Effector memory CD4-positive, alpha-beta T cell (primary cell): ENCODE measurements around the gene SSX2.
"Not testable (repeated sequence)": the region's sequence is repeated elsewhere in the genome, so short reads cannot be mapped to it uniquely, and the experiment has no call there.

Experiments
- DNase-seq, 3 donors: peaks; one replicate each; pipeline ENCODE4 v3.0.0-alpha.2; 2020
- H3K27ac ChIP-seq: 2 replicates; pipeline ENCODE4 v1.7.0; 2013; ENCODE audit warnings: mild to moderate bottlenecking, low read length, moderate library complexity; ENCODE audit not compliant: insufficient read depth, poor library complexity, severe bottlenecking
- H3K27me3 ChIP-seq: replicated peaks from 2 replicates; pipeline ENCODE4 v1.7.0; 2013; ENCODE audit warnings: mild to moderate bottlenecking, low read length; ENCODE audit not compliant: insufficient read depth, control insufficient read depth, poor library complexity, severe bottlenecking
- H3K36me3 ChIP-seq: 2 replicates; pipeline ENCODE4 v1.7.0; 2013; ENCODE audit warnings: mild to moderate bottlenecking, low read length, moderate library complexity; ENCODE audit not compliant: control insufficient read depth, insufficient read depth
- H3K4me1 ChIP-seq: 2 replicates; pipeline ENCODE4 v1.7.0; 2013; ENCODE audit warnings: low read length, mild to moderate bottlenecking; ENCODE audit not compliant: control insufficient read depth, insufficient read depth, poor library complexity, severe bottlenecking
- H3K4me3 ChIP-seq: 2 replicates; pipeline ENCODE4 v1.7.0; 2013; ENCODE audit warnings: low read length, low read depth, mild to moderate bottlenecking; ENCODE audit not compliant: insufficient read depth, poor library complexity, severe bottlenecking
- H3K9me3 ChIP-seq: 2 replicates; pipeline ENCODE4 v1.7.0; 2013; ENCODE audit warnings: mild to moderate bottlenecking, low read length, moderate library complexity; ENCODE audit not compliant: control insufficient read depth
- total RNA-seq, 3 donors: gene quantifications; one replicate each; lab custom pipeline; 2026; lab: John Stamatoyannopoulos, UW

SSX2 gene, protein sequence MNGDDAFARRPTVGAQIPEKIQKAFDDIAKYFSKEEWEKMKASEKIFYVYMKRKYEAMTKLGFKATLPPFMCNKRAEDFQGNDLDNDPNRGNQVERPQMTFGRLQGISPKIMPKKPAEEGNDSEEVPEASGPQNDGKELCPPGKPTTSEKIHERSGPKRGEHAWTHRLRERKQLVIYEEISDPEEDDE
- 0 reads per million in 3 donors for total RNA-seq

DNA sequence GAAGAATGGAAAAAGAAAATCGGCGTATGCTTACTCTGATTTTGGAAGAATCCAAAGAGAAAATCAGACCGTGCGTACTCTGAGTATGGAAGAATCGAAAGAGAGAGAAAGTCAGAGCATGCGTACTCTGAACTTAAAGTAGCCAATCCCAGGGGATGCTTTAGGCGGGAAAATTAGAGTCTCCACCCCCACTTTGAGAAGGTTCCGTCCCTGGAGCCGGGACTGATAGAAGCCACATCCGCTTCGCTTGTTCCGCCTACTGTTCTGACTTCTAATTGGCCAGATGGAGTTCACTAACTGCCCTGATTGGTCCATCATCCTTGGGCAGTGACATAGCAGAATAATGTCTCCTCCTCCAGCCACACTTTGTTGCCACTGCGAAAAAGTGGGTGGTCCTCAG lies at the start of gene SSX2:
Gene SSX2 (minus strand): TSS at position 101 of the 400 bp plus-strand sequence. CDS start 1,429 bp downstream, outside the sequence.
- H3K27ac ChIP-seq, H3K27me3 ChIP-seq, H3K9me3 ChIP-seq, DNase-seq, H3K36me3 ChIP-seq, H3K4me3 ChIP-seq, H3K4me1 ChIP-seq: not testable (repeated sequence)

DNA sequence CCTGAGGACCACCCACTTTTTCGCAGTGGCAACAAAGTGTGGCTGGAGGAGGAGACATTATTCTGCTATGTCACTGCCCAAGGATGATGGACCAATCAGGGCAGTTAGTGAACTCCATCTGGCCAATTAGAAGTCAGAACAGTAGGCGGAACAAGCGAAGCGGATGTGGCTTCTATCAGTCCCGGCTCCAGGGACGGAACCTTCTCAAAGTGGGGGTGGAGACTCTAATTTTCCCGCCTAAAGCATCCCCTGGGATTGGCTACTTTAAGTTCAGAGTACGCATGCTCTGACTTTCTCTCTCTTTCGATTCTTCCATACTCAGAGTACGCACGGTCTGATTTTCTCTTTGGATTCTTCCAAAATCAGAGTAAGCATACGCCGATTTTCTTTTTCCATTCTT lies 44.0 kb upstream of the SSX2 start, which contains the start of gene SSX2B:
Gene SSX2B (plus strand): TSS at position 301 of the 400 bp plus-strand sequence. CDS start 1,429 bp downstream, outside the sequence.
- not testable (repeated sequence) for H3K27ac ChIP-seq, H3K36me3 ChIP-seq, H3K27me3 ChIP-seq, DNase-seq, H3K4me1 ChIP-seq, H3K4me3 ChIP-seq, H3K9me3 ChIP-seq

DNA sequence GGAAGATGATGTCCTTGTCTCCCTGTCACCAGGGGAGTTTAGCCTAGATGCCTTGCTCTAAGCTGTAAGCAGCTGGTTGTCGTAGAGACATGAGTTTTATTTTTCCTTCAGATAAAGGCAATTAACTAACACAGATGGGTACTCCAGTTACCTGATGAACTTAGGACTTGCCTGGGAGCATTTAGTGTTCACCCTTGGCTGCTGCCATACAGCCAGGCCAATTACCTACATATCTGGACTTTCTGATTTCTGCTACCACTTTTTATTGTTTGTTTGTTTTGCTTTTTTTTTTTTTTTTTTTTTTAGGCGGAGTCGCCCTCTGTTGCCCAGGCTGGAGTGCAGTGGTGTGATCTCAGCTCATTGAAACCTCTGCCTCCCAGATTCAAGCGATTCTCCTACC lies 14.9 kb downstream of the SSX2 start:
- H3K4me1 ChIP-seq, H3K4me3 ChIP-seq, H3K27ac ChIP-seq: not testable (repeated sequence)

GRCh38 chrX:52662218-52662617 lies 44.8 kb downstream of the SSX2 start:
- not testable (repeated sequence) for H3K36me3 ChIP-seq, H3K4me3 ChIP-seq, H3K27me3 ChIP-seq, H3K9me3 ChIP-seq, H3K27ac ChIP-seq, H3K4me1 ChIP-seq, DNase-seq

More for the DNA sequence above, 14.9 kb downstream of the SSX2 start:
- H3K27me3 ChIP-seq, H3K9me3 ChIP-seq, DNase-seq, H3K36me3 ChIP-seq: not testable (repeated sequence)

DNA sequence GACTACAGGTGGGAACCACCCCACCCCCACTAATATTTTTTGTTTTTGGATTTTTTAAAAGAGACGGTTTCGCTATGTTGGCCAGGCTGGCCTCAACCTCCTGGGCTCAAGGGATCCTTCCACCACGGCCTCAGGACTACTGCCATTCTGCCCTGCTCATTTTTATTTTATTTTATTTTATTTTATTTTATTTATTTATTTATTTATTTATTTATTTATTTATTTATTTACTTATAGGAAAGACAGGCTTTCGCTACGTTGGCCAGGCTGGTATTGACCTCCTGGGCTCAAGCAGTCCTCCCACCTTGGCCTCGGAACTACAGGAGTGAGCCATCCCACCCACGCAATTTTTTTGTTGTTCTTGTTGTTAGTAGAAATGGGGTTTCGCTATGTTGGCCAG lies 51.5 kb downstream of the SSX2 start:
- H3K4me3 ChIP-seq, DNase-seq, H3K4me1 ChIP-seq, H3K36me3 ChIP-seq, H3K27ac ChIP-seq, H3K27me3 ChIP-seq, H3K9me3 ChIP-seq: not testable (repeated sequence)

DNA sequence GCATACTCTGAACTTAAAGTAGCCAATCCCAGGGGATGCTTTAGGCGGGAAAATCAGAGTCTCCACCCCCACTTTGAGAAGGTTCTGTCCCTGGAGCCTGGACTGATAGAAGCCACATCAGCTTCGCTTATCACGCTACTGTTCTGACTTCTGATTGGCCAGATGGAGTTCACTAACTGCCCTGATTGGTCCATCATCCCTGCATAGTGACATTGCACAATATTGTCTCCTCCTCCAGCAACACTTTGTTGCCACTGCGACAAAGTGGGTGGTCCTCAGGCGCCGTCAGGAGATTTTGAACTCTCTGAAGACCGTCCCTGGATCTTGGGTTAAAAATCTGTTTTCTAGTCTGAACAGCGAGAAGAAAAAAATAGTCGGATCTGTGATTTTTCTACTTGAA lies 52.2 kb downstream of the SSX2 start, which contains the start of gene SSX7:
Gene SSX7 (minus strand): TSS at position 101 of the 400 bp plus-strand sequence. CDS start 1,428 bp downstream, outside the sequence.
- H3K27me3 ChIP-seq, H3K27ac ChIP-seq, H3K9me3 ChIP-seq, H3K4me1 ChIP-seq, H3K4me3 ChIP-seq, DNase-seq, H3K36me3 ChIP-seq: not testable (repeated sequence)

DNA sequence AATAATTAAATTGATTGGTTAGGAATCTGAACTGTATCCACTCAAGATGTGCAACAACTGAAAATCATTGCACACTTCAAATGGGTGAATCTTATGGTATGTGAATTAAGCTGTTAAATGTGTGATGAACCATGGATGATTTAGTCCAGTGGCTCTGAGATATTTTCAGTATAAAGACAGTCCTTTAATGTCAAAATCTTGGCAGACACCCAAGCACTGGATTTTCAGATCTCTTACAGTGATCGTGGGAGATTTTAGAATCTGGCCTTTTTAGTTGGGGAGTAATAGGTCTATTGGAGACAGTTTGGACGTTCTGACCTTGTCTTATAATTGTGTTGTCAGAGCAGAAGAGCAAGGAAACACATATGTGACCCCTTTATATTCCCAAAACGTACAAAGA lies 56.3 kb downstream of the SSX2 start:
- H3K36me3 ChIP-seq, H3K9me3 ChIP-seq, H3K4me1 ChIP-seq, H3K27me3 ChIP-seq, H3K4me3 ChIP-seq, H3K27ac ChIP-seq, DNase-seq: not testable (repeated sequence)

DNA sequence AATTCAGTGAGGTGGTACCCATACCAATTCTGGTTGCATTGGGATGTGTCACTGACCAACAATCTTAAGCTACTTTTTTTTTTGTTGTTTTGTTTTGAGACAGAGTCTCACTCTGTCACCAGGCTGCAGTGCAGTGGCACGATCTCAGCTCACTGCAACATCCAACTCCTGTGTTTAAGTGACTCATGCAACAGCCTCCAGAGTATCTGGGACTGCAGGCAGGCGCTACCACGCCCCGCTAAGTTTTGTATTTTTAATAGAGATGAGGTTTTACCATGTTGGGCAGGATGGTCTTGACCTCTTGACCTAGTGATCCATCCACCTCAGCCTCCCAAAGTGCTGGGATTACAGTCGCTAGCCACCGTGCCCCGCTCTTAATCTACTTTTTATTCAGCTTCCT lies 58.0 kb downstream of the SSX2 start:
- H3K27ac ChIP-seq, H3K27me3 ChIP-seq, H3K9me3 ChIP-seq, H3K4me1 ChIP-seq, DNase-seq, H3K36me3 ChIP-seq, H3K4me3 ChIP-seq: not testable (repeated sequence)
